ENCODE measurements around the gene SLC36A2. TPM values are rescaled to one million over a fixed set of nuclear protein-coding genes. Genes with fewer than 3 reads are reported as not detected.
A peak's percentile ranks its signal among the peaks of the same experiment; 100 is the strongest.

Gene SLC36A2
- total RNA-seq, 3 donors from 2014 or later = 0.16 TPM; not detected in 2

DNA sequence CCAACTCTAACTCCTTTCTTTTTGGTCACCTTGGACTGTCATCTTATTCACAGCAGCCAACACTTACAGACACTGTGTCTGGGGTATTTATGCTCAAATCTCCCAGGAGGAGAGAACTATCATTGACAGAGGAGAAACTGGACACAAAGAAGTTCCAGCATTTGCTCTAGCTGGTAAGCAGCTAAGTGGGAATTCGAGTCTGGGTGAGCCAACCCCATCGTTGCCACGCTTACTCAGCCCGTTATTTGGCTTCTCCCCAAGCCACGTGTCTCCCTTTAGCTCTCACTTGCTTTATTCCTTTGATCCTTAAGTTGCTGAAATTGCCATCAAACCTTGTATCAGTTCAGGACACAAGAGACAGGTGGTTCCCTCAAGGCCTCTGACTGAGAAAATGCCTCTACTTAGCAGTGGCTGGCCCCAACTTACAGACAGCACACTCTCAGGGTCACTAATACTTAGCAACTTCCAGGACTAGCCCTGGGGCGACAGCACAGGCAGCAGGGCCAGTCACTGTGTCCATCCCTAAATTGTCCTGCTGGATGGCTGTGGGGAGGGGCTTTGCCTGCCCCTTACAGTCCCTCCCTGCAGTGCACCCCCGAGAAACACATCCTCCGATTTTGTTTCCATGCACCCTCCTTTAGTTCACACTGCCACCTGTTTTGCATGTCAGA, 1.4 kb downstream of the SLC36A2 start:
- DNase-seq (ENCODE audit: low spot score in 2 of 2) = no peak
- Histone ChIP-seq H3K4me1 (no peaks in the 10 kb centered on the region), H3K27me3 (peaks cover 0 to 4% of the 10 kb centered on the region in 2 donors), H3K9me3 (no peaks in the 10 kb centered on the region), H3K4me3 (no peak overlapping the region), H3K36me3 (no peaks in the 10 kb centered on the region), H3K27ac (peak overlapping the region in 1 of 2 donors; percentile 55)
- no peak for TF ChIP-seq POLR2A (IDR thresholded peaks at IDR 0.05)
- TF ChIP-seq, protein P1, sequence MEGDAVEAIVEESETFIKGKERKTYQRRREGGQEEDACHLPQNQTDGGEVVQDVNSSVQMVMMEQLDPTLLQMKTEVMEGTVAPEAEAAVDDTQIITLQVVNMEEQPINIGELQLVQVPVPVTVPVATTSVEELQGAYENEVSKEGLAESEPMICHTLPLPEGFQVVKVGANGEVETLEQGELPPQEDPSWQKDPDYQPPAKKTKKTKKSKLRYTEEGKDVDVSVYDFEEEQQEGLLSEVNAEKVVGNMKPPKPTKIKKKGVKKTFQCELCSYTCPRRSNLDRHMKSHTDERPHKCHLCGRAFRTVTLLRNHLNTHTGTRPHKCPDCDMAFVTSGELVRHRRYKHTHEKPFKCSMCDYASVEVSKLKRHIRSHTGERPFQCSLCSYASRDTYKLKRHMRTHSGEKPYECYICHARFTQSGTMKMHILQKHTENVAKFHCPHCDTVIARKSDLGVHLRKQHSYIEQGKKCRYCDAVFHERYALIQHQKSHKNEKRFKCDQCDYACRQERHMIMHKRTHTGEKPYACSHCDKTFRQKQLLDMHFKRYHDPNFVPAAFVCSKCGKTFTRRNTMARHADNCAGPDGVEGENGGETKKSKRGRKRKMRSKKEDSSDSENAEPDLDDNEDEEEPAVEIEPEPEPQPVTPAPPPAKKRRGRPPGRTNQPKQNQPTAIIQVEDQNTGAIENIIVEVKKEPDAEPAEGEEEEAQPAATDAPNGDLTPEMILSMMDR (IDR thresholded peaks at IDR 0.05) = no peak
- TF ChIP-seq POLR2AphosphoS5 (IDR thresholded peaks at IDR 0.05) = no peak
- intact Hi-C loops (cut with DNase I; ENCODE audit: low total_unique reads) = no loop called here

DNA sequence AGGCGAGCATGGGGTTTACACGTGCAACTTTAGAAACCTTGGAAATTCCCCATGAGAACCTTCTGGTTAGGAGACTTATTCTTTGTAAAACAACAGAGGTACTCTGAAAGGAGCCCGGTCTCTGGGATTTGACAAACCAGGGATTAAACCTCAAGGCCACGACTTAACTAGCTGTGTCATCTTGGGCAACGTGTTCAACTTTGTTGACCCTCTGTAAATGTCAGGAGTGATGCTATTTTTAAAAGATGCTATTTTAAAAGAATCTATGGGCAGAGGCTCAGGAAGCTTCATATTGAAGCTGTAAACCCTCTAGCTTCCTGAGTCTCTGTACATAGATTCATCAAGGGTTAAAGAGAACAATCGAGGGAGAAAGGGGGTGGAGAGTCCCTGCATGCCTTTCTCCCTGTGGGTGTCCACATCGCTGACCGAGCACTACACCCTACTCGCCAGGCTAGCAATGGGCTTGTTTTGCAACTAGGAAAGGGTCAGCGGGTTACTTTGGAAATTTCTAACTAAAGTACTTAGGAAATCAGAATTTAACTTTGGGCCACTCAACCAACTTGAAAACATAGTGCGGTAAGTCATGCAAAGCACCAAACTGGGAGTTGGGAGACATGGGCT, 2.1 kb downstream of the SLC36A2 start:
- Histone ChIP-seq H3K4me3 (no peak overlapping the region), H3K36me3 (no peaks in the 10 kb centered on the region), H3K27me3 (peaks cover 0 to 4% of the 10 kb centered on the region in 2 donors), H3K9me3 (no peaks in the 10 kb centered on the region), H3K4me1 (no peaks in the 10 kb centered on the region), H3K27ac (peak overlapping the region in 1 of 2 donors; percentile 55)
- intact Hi-C loops (cut with DNase I; ENCODE audit: low total_unique reads) = no loop called here
- DNase-seq (ENCODE audit: low spot score in 2 of 2) = no peak
- TF ChIP-seq, protein P1 (IDR thresholded peaks at IDR 0.05) = no peak
- TF ChIP-seq POLR2A (IDR thresholded peaks at IDR 0.05) (no peak), POLR2AphosphoS5 (IDR thresholded peaks at IDR 0.05) (no peak)

DNA sequence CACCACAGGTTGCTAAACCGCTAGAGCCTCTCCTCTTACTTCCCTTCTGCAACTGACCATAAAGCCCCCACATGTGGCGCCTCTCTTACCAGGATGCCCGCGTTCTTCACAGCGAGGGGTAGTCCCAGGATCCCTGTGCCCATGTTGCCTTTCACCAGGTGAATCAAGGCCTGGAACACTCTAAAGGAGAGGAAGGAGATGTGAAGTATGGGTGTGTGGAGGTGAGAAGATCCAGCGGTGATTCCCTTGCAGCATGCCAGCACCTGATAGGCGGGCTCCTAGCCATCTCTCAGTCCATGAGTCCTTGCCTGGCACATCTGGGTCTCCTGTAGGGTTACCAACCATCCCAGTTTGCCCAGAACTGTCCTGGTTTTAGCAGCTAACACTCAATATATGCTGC, 3.3 kb downstream of the SLC36A2 start:
- intact Hi-C loops (cut with DNase I; ENCODE audit: low total_unique reads) = no loop called here
- TF ChIP-seq, protein P1 (IDR thresholded peaks at IDR 0.05) = no peak
- TF ChIP-seq POLR2A (IDR thresholded peaks at IDR 0.05) (no peak), POLR2AphosphoS5 (IDR thresholded peaks at IDR 0.05) (no peak)
- Histone ChIP-seq H3K36me3 (no peaks in the 10 kb centered on the region), H3K9me3 (no peaks in the 10 kb centered on the region), H3K4me1 (no peaks in the 10 kb centered on the region), H3K27ac (no peak overlapping the region), H3K27me3 (peaks cover 0 to 4% of the 10 kb centered on the region in 2 donors), H3K4me3 (no peak overlapping the region)
- DNase-seq (ENCODE audit: low spot score in 2 of 2) = no peak

DNA sequence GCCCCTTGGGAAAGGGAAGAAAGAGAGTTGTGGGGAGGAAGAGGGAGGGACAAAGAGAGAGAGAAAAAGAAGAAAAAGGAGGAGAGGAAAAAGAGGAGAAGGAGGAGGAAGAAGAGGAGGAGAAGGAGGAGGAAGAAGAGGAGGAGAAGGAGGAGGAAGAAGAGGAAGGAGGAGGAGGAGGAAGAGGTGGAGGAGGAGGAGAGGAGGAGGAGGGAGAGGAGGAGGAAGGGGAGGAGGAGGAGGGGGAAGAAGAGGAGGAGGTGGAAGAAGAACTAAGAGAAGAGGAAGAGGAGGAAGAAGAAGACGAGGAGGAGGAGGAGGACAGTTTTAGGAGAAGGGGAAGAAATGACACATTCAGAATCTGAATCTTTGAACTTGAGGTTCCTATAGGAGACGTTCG, 7.4 kb downstream of the SLC36A2 start:
- no peaks in the 10 kb centered on the region for H3K4me1 ChIP-seq
- intact Hi-C loops (cut with DNase I; ENCODE audit: low total_unique reads) = no loop called here

DNA sequence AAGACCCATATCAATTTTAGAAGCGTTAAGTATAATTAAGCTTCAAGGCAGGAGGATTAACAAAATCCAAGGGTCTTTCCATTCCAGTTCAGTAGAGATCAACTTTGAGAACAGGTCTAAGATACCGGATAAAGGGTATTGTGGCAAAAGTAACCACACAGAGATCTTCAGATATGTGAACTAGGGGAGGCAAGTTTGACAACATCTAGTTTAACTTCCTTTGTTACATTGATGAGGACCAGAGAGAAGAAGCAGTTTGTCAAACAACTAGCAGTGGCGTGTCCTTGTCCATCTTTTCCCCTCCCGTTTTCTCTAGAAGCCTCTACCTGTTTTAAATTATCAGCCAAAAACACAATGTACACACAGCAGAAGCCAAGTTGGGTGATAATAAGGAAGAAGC, 8.6 kb downstream of the SLC36A2 start:
- Histone ChIP-seq H3K36me3 (no peaks in the 10 kb centered on the region), H3K4me1 (no peaks in the 10 kb centered on the region), H3K9me3 (no peaks in the 10 kb centered on the region), H3K27me3 (no peaks in the 10 kb centered on the region), H3K4me3 (no peak overlapping the region), H3K27ac (no peak overlapping the region)
- intact Hi-C loops (cut with DNase I; ENCODE audit: low total_unique reads) = no loop called here
- DNase-seq (ENCODE audit: low spot score in 2 of 2) = no peak
- TF ChIP-seq, protein P1 (IDR thresholded peaks at IDR 0.05) = no peak
- TF ChIP-seq POLR2AphosphoS5 (IDR thresholded peaks at IDR 0.05) = no peak
- TF ChIP-seq POLR2A (IDR thresholded peaks at IDR 0.05) = no peak

More for the DNA sequence above, 7.4 kb downstream of the SLC36A2 start:
- no peaks in the 10 kb centered on the region for H3K36me3 ChIP-seq
- H3K27ac ChIP-seq = no peak overlapping the region
- no peak for DNase-seq (ENCODE audit: low spot score in 2 of 2)
- TF ChIP-seq POLR2AphosphoS5 (IDR thresholded peaks at IDR 0.05) (no peak), POLR2A (IDR thresholded peaks at IDR 0.05) (no peak)
- TF ChIP-seq, protein P1 (IDR thresholded peaks at IDR 0.05) = no peak
- H3K9me3 ChIP-seq = no peaks in the 10 kb centered on the region
- peaks cover 0 to under 1% of the 10 kb centered on the region in 2 donors for H3K27me3 ChIP-seq
- H3K4me3 ChIP-seq = no peak overlapping the region
